ENCODE measurements around the gene LIMCH1.

Gene LIMCH1

GRCh38 chr4:41532882-41533281 lies 5.1 kb upstream of the LIMCH1 start:
- DNase-seq = no peak

- DNase-seq = no peak
Observed at GRCh38 chr4:41533680-41534079, 4.3 kb upstream of the LIMCH1 start.

- DNase-seq = no peak
Observed at GRCh38 chr4:41534404-41534803, 3.6 kb upstream of the LIMCH1 start.

GRCh38 chr4:41535911-41536371 lies 2.0 kb upstream of the LIMCH1 start:
- peak in 1 of 3 experiments; percentile 4 for DNase-seq

- DNase-seq = no peak
Observed at GRCh38 chr4:41537292-41537890, 566 bp upstream of the LIMCH1 start.

- DNase-seq = no peak
Observed at GRCh38 chr4:41538887-41539498, 1.0 kb downstream of the LIMCH1 start.

- no peak for DNase-seq
Observed at GRCh38 chr4:41539711-41540110, 1.8 kb downstream of the LIMCH1 start.

GRCh38 chr4:41540687-41541086 lies 2.7 kb downstream of the LIMCH1 start:
- no peak for DNase-seq

GRCh38 chr4:41541687-41542094 lies 3.7 kb downstream of the LIMCH1 start:
- no peak for DNase-seq

GRCh38 chr4:41542526-41543275 lies 4.7 kb downstream of the LIMCH1 start:
- no peak for DNase-seq

- DNase-seq = no peak
Observed at GRCh38 chr4:41545238-41545637, 7.3 kb downstream of the LIMCH1 start.

GRCh38 chr4:41546638-41547037 lies 8.7 kb downstream of the LIMCH1 start:
- no peak for DNase-seq

- no peak for DNase-seq
Observed at GRCh38 chr4:41548305-41548880, 10.4 kb downstream of the LIMCH1 start.

- DNase-seq = no peak
Observed at GRCh38 chr4:41549478-41549877, 11.5 kb downstream of the LIMCH1 start.

GRCh38 chr4:41550308-41550707 lies 12.4 kb downstream of the LIMCH1 start:
- peak in 1 of 3 experiments; percentile 51 for DNase-seq

- DNase-seq = no peak
Observed at GRCh38 chr4:41551536-41551935, 13.6 kb downstream of the LIMCH1 start.

- DNase-seq = no peak
Observed at GRCh38 chr4:41554905-41555304, 16.9 kb downstream of the LIMCH1 start.

GRCh38 chr4:41556526-41556925 lies 18.6 kb downstream of the LIMCH1 start:
- no peak for DNase-seq

- DNase-seq = no peak
Observed at GRCh38 chr4:41559940-41560516, 22.1 kb downstream of the LIMCH1 start.

- no peak for DNase-seq
Observed at GRCh38 chr4:41561244-41561643, 23.3 kb downstream of the LIMCH1 start.

GRCh38 chr4:41567186-41567585 lies 29.2 kb downstream of the LIMCH1 start:
- DNase-seq = no peak

- no peak for DNase-seq
Observed at GRCh38 chr4:41568363-41568762, 30.4 kb downstream of the LIMCH1 start.

GRCh38 chr4:41569961-41570360 lies 32.0 kb downstream of the LIMCH1 start:
- DNase-seq = no peak

Measured in NCI-H1417 (cell line).